Amniotic stem cell (primary cell): Measurements from ENCODE around the gene LRRC8A.

Experiments used
- DNase-seq: peaks from one replicate; lab custom pipeline; 2025; lab: John Stamatoyannopoulos, UW

The LRRC8A gene

DNA sequence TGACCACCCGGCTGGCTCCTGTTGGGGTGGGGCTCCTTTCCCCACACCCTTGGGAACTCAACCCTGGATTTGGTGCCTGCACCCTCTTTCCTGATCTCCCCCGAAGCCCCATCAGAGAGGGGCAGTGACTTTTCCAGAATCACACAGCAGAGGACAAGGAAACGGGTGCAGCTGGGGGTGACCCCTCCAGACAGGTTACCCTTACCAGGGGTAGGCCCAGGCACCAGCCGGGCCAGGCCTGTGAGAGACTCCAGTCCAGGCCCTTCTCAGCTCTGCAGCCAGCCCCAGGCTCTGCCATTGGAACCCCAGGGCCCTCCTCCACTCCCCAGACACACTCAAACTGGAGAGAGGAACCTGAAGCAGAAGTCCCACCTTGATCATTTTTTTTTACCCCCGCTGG, 19.9 kb downstream of the LRRC8A start:
- no peak for DNase-seq

DNA sequence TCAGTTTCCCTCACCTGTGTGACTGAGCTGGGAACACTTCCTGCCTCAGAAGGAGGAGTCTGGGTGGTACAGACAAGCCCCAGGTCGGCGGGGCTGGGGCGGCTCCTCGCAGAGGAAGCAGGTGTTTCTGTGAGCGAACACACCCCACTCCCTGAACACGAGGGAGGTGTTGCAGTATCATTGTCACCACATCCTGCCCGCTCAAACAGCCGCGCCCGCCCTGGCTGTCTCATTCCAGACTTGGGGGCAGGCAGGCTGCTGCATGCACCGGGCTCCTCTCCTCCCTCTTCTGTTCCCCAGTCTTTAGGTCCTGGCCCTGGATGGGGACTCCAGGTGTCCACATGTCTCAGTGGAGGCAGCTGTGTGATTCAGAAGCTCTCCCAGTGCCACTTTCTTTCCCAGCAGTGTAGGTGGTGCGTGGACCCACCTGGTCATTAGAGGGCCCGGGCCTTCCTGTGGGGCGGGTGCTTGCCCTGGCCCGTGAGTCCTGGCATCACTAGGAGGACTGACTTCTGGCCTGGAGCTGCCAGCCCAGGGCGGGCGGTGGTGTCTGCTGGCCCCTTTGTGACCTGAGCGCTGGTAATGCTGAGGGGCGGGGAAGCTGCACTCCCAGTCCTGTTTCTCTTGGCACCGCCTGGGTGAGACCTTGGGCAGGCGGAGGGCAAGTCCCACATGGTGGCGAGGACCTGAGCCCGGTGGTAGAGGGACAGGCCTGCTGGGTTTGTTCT, 20.6 kb downstream of the LRRC8A start:
- no peak for DNase-seq

DNA sequence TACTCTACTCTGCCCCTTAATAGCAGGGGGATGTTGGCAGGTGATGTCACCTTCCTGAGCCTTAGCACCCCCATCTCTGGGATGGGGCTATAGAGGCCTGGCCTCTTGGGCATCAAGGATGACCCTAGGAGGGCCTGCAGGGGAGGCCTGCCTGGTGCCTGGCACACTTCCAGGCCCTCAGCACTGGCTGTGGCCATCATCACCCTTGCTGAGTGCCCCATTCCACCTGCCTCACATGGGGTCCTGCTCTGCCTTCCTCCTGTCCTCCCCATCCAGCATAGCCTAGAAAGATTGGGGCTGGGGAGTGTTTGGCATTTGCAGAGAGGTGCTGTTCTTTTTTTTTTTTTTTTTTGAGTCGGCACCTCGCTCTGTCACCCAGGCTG, 21.1 kb downstream of the LRRC8A start:
- DNase-seq = no peak

DNA sequence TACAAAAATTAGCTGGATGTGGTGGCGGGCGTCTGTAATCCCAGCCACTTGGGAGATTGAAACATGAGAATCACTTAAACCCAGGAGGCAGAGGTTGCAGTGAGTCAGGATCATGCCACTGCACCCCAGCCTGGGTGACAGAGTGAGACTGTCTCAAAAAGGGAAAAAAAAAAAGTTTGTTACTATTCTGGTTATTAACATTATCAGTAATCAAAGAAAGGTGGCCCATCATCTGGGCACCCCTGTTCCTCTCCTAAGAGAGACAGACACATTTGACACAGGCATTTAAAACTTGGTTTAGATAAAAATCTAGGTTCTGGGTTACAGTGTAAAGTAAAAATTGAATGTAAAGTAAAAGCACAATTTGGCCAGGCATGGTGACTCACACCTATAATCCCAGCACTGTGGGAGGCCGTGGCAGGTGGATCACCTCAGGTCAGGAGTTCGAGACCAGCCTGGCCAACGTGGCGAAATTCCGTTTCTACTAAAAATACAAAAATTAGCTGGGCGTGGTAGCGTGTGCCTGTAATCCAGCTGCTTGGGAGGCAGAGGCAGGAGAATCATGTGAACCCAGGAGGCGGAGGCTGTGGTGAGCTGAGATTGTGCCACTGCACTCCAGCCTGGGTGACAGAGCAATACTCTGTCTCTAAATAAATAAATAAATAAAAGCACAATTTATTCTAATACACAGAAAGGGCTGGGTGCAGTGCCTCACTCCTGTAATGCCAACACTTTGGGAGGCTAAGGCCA, 22.1 kb downstream of the LRRC8A start:
- no peak for DNase-seq

DNA sequence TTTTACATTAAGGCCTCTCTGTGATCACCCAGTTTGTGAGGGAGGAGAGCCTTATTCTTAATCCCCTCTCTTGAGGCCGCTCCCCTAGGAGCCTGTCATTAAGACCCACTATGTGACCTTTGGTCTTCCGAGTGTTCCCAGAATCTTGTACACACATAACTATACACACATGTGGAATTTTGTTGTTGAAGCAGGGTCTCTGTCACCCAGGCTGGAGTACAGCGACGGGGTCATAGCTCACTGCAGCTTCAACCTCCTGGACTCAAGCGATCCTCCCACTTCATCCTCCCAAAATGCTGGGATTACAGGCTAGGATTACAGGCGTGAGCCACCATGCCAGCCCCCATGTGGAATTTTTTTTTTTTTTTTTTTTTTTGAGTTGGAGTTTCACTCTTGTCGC, 24.0 kb downstream of the LRRC8A start:
- no peak for DNase-seq

DNA sequence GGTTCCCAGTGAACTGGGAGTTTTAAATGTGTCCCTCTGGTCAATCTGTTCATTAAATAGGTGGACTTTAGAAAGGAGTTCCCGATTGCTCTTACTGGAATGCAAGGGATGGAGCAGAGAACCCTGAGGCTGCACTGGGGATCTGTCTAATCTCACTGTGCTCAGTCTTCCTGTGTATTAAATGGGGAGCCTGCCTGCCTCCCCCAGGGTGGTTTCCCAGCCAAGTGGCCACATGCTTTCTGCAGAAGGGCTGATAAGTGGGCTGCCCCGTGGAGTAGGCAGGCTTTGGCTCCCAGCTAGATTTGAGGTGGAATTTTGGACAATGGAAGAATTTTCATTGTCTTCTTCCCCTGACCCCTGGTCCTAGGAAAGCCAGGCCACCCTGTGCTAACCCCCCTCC, 24.8 kb downstream of the LRRC8A start:
- DNase-seq = no peak

DNA sequence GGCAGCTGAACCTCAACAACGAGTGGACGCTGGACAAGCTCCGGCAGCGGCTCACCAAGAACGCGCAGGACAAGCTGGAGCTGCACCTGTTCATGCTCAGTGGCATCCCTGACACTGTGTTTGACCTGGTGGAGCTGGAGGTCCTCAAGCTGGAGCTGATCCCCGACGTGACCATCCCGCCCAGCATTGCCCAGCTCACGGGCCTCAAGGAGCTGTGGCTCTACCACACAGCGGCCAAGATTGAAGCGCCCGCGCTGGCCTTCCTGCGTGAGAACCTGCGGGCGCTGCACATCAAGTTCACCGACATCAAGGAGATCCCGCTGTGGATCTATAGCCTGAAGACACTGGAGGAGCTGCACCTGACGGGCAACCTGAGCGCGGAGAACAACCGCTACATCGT, 26.4 kb downstream of the LRRC8A start:
- DNase-seq = no peak

DNA sequence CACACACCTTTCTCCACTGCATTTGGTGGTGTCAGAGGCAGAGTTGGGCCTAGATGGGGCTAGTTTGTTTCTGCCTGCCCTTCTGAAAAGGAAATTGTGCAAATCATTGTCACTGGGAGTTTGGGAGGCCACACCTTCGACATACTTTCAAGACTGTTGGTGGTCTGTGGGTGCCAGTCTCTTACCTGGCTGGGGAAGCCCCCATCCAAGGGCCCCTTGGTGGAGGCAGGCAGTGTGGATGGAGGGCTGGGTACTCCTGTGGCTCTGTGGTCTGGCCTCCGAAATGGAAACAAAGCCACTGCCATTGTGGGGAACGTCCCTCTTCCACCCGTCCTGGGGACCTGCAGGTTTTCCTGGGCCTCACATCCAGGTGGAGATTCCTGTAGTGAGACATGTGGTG, 27.9 kb downstream of the LRRC8A start:
- no peak for DNase-seq

DNA sequence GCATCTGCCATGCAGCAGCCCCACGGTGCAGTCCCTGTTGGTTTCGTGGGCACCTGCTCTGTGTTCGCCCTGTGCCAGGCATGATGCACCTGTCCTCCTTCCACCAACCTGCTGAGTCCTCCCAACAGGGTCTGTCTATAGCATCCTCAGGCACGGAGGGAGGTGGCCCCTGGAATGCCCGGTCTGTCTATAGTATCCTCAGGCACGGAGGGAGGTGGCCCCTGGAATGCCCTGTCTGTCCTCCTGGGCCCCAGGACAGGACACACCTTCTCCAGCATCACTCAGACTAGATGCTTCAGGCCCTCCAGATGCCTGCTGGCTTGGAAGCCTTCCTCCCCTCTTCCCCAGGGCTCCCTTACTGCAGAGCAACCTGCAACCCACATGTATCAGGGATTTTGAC, 29.0 kb downstream of the LRRC8A start:
- no peak for DNase-seq

DNA sequence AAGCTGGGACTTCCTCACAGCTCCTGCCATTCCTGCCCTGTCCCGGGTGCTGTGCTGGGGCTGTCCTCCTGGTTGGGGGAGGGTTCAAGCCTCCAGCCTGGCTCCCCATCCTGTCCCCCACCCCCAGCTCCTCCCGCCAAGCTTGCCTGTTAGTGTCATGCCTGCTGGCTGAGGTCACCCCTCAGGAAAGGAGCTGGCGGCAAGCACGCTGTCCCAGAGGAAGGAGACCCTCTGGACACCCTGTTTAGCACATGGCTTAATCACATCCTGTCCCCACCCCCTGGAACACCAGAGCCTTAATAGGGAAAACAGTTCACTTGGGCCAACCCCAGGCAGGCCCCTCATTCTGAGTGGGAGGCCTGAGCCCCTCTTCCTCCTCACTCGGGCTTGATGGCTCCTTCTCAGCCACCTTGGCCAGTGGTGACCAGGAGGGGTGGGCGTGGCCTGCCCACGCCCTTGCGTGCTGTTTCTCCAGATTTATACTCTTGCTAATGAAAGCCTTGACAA, 29.6 kb downstream of the LRRC8A start:
- DNase-seq = no peak

DNA sequence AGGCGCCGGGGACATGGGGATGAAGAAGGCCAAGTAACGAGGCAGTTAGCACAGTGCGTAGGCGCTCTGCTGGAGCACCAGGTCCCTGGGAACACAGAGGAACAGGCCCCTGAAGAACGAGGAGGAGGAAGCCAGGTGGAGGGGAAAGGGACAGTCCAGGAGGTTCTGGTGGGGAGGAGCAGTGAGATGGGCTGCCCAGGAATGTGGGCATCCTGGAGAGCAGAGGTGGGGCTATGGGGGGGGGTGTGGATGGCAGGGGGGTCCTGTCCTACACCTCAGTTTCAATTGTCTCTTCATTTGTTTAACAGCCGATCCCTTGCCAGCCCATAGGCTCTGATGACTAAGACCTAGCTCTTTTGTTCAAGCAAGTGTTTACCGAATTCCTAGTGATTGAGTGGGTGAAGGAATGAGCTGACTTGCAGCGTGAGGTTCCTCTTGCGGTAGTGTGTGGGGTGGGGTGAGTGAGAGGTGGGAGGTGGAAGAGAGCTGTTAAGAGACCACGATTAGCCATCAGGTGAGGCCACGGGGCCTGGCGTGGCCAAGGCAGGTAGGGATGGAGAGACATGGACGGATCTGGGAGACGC, 30.4 kb downstream of the LRRC8A start:
- DNase-seq = peak; percentile 27

DNA sequence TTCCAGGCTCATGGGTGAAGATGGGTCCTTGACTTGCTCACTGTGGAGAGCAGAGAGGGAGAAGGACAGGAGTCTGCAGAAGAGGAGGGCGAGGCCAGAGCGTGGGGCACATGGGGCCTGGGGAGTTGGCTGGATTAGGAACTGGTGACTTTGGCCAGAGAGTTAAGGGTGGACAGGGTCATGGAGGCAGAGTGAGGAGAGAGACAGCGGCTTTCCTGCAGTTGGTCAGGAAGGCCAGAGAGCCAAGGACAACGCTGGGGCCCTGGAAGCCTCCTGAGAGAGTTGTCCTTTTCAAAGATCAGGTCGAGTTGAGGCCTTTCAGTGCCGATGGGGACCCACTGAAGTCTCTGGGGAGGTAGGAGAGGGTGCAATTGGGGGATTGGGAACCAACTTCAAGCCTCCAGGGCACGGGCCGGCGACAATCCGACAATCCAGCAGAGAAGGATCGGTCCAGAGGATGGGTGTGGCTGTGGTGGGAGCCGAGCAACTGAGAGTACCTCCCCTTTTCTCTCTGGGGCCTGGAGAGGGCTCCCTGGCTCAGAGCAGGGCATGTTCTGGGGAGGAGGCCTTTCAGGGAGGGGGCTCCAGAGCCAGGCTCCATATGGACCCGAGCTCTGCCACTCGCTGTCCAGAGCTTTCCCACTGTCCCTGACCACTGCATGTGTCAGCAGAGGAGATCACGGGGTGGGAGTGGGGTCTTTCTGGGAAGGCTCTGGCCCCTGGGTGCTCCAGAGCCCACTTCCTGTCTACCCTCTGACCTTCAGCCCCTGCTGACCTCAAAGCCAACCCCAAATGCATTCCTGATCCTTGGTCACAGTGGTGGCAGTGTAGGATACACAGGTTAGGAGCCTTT, 31.3 kb downstream of the LRRC8A start:
- no peak for DNase-seq

DNA sequence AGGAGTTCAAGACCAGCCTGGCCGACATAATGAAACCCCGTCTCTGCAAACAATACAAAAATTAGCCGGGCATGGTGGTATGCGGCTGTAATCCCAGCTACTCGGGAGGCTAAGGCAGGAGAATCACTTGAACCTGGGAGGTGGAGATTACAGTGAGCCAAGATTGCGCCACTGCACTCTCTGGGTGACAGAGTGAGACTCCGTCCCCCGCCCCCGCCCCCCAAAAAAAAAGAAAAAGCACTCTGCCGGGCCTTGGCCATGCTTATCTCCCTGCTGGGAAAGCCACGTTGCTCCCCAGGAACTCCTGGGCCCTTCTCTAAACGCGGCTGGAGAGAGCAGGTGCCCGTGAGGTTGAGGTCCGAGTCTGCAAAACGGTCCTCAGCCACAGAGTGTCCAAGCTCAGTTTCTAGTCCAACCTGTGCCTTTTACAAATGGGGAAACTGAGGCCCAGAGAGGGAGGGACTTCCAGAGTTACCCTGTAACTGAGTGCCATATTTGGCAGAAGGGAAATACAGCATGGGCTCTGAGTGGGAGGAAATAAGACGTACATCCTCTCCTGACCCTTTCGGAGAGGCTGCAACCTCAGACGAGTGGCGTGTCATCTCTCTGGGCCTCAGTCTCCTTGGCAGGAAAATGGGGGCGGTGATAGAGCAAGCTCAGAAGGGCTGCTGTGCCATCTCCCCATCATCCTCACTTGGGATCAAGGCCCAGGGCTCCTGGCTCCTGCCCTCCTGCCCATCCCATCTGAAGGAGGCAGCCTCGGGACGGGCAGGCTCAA, 32.3 kb downstream of the LRRC8A start:
- DNase-seq = no peak

DNA sequence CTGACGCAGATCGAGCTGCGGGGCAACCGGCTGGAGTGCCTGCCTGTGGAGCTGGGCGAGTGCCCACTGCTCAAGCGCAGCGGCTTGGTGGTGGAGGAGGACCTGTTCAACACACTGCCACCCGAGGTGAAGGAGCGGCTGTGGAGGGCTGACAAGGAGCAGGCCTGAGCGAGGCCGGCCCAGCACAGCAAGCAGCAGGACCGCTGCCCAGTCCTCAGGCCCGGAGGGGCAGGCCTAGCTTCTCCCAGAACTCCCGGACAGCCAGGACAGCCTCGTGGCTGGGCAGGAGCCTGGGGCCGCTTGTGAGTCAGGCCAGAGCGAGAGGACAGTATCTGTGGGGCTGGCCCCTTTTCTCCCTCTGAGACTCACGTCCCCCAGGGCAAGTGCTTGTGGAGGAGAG, 34.3 kb downstream of the LRRC8A start:
- no peak for DNase-seq

DNA sequence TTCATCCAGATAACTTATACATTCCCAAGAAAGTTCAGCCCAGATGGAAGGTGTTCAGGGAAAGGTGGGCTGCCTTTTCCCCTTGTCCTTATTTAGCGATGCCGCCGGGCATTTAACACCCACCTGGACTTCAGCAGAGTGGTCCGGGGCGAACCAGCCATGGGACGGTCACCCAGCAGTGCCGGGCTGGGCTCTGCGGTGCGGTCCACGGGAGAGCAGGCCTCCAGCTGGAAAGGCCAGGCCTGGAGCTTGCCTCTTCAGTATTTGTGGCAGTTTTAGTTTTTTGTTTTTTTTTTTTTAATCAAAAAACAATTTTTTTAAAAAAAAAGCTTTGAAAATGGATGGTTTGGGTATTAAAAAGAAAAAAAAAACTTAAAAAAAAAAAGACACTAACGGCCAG, 34.8 kb downstream of the LRRC8A start:
- no peak for DNase-seq

DNA sequence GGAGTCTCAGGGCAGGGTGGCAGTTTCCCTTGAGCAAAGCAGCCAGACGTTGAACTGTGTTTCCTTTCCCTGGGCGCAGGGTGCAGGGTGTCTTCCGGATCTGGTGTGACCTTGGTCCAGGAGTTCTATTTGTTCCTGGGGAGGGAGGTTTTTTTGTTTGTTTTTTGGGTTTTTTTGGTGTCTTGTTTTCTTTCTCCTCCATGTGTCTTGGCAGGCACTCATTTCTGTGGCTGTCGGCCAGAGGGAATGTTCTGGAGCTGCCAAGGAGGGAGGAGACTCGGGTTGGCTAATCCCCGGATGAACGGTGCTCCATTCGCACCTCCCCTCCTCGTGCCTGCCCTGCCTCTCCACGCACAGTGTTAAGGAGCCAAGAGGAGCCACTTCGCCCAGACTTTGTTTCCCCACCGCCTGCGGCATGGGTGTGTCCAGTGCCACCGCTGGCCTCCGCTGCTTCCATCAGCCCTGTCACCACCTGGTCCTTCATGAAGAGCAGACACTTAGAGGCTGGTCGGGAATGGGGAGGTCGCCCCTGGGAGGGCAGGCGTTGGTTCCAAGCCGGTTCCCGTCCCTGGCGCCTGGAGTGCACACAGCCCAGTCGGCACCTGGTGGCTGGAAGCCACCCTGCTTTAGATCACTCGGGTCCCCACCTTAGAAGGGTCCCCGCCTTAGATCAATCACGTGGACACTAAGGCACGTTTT, 35.4 kb downstream of the LRRC8A start:
- DNase-seq = no peak

DNA sequence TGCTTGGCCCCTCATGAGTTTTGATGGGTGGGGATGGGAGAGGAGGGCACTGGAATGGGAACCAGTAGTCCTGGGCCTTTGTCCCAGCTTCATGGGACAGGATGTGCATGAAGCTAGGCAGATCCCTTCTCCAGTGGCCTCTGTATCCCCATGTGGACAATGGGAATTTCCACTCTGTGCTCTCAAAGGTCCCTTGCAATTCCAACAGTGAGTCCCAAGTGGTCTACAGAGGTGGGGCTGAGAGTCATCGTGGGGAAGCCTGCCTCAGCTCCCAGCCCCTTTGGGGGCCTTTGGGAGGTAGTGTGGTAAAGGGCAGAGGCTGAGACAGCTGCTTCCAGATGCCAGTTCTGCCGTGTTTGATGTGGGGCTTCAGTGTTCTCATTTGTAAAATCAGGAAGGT, 37.0 kb downstream of the LRRC8A start:
- no peak for DNase-seq

DNA sequence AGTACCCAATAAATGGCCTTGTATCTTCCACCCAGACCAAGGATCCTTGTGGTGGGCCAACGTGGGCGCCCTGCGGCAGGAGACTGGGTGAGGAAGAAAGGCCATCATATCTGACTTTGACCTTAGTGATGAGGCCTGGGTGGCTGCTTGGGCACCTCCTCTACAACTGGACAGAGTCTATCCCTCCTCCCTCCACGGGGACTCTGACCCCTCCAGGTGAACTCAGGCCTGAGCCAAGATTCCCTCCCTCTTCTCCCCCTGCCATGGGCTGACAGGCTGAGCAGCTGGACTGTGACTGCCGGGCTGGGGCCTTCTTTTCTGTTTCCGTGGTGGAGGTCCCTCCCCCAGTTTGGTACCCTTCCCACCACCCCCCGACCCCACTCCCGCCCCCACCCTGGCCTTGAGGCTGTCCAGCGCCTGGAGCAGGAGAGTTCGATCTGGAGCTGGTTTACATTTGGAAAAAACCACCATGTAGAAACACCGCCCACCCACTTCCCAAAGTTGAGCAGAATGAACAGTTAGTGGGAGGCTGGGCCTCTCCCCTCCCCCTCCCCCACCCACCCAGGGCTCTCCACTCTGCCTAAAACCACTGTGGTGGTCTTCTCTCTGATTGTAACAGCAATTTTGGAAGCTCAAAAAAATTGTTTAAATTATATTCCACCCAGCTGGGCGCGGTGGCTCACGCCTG, 37.6 kb downstream of the LRRC8A start:
- DNase-seq = no peak

DNA sequence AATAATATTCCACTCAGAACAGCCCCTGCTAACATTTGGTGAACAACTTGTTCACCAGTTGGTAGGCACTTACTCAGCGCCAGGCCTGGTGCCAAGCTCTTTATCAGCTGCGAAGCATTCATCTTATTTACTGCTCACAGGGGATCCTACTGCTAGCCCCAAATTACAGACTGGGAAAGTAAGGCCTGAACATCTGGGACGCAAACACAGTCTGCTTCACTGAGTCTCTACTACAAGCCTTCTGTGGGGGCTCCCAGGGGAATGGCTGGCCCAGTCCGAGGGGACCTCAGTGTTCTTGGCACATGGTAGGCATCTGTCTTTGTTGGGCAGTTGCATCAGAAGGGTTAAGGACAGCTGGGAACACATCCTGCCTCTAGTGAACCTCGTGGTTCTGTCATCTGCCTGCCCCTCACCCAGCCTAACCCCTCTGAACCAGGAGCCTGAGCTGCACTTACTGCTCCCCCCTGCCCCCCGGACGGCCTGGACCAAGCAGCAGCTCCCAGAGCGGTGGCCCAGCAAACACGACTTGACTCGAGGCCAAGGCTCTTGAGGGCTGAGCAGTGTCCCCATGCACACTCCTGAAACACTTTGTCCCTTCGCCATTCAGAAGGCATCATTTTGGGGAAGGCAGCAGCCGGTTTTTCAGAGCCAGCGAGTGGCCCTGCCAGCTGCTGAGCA, 38.6 kb downstream of the LRRC8A start, which contains the start of gene PHYHD1:
TSS of gene PHYHD1 (plus strand) at position 602 of the 678 bp plus-strand sequence. CDS start 1,342 bp downstream, outside the sequence.
- no peak for DNase-seq
